Renal cortex interstitium (tissue), 15 donors: ENCODE data around the gene VDR. TPM values are rescaled to one million over a fixed set of nuclear protein-coding genes. Genes with fewer than 3 reads are reported as not detected.

Experiments used
- DNase-seq, 11 donors: peaks; one replicate each; pipeline ENCODE4 v3.0.0-alpha.2; 2013; ENCODE audit warnings: low read depth in 9 of 11, low spot score in 4 of 11; ENCODE audit errors: extremely low read depth in 1 of 11
- long read RNA-seq, 16 experiments: transcript quantifications; one replicate each; lab custom pipeline, GENCODE V29; 2026
- polyA plus RNA-seq, 3 donors: library from polyadenylated mRNA; unstranded; fragments of 120-200 nt; gene quantifications; one replicate each; pipeline ENCODE4 v1.2.1, GENCODE V29; 2013; ENCODE audit not compliant: insufficient read length in 3 of 3

Gene VDR
- 1 to 10 TPM; 3.1 to 4.8 (median 4.7) TPM for polyA plus RNA-seq
- long read RNA-seq, donor 1, result 0 reads
- long read RNA-seq, donor 2, full-length matches to known transcripts, result 1 of 1 reads
- long read RNA-seq, donor 2, partial matches to known transcripts, result 0 of 1 reads
- long read RNA-seq, donor 2, other reads (novel, unspliced or antisense), result 0 of 1 reads
- long read RNA-seq, donor 3, full-length matches to known transcripts, result 2 of 2 reads
- long read RNA-seq, donor 3, partial matches to known transcripts, result 0 of 2 reads
- long read RNA-seq, donor 3, other reads (novel, unspliced or antisense), result 0 of 2 reads
- long read RNA-seq, donor 4, result 0 reads
- long read RNA-seq, donor 5, result 0 reads
- long read RNA-seq, donor 6, result 0 reads
- long read RNA-seq, donor 7, full-length matches to known transcripts, result 1 of 1 reads
- long read RNA-seq, donor 7, partial matches to known transcripts, result 0 of 1 reads
- long read RNA-seq, donor 7, other reads (novel, unspliced or antisense), result 0 of 1 reads
- long read RNA-seq, donor 8, result 0 reads
- long read RNA-seq, donor 9, full-length matches to known transcripts, result 1 of 1 reads
- long read RNA-seq, donor 9, partial matches to known transcripts, result 0 of 1 reads
- long read RNA-seq, donor 9, other reads (novel, unspliced or antisense), result 0 of 1 reads
- long read RNA-seq, donor 10, result 0 reads
- long read RNA-seq, donor 11, full-length matches to known transcripts, result 2 of 2 reads
- long read RNA-seq, donor 11, partial matches to known transcripts, result 0 of 2 reads
- long read RNA-seq, donor 11, other reads (novel, unspliced or antisense), result 0 of 2 reads
- long read RNA-seq, donor 12, result 0 reads
- long read RNA-seq, donor 13, result 0 reads
- long read RNA-seq, donor 14, result 0 reads
- long read RNA-seq, donor 15, result 0 reads
- long read RNA-seq, donor 16, result 0 reads

- peak in 9 of 11 donors; percentile 48 to 73 (median 63) for DNase-seq
These were observed at the start of gene VDR for GRCh38 chr12:47904713-47905709. VDR (minus strand) TSS chr12:47904994; CDS start chr12:47879113, 25,881 bp downstream.

GRCh38 chr12:47954058-47954457, 49.3 kb upstream of the VDR start:
- DNase-seq, result no peak

- no peak for DNase-seq
These were observed 46.2 kb upstream of the VDR start for GRCh38 chr12:47950856-47951468.

DNA sequence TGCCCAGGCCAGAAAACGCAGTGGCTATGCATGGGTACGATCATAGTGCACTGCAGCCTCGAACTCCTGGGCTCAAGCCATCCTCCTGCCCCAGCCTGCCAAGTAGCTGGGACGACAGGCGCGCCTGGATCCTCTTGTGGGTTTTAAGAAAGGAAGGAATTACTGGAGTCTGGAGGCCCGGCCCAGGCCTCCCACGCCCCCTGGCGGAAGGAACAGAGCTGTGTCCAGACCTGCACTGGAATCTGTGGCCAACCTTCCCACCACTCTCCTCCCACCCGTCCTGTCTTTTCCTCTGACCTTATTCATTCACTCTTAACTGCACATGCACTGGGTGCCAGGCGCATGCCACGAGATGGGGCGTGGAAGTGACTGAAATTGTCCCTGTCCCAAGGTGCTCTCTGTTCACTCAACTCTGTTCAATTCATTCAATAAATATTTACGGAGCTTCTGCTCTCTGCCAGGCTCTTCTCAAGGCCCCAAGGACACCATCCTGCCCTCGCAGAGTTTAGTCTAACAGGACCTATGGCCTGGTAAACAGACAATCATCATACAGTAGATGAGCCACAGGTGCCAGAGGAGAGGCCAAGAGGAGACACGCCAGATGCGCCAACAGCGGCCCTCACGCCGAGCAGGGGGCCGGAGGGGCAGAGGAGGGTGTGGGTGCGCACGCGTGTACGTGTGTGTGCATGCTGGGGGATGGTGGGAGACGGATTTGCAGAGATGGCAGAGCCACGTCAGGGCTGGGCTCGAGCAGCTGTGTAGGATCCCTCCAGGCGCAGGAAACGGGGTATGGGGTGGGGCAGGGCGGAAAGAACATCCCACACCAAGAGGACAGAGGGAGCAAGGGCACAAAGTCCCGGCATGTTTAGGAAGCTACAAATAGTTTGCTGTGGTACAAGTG, 44.9 kb upstream of the VDR start:
- peak in 5 of 11 donors; percentile 44 to 71 (median 56) for DNase-seq

- peak in 1 of 11 donors; percentile 52 for DNase-seq
These were observed 42.5 kb upstream of the VDR start for GRCh38 chr12:47947341-47947740.

DNA sequence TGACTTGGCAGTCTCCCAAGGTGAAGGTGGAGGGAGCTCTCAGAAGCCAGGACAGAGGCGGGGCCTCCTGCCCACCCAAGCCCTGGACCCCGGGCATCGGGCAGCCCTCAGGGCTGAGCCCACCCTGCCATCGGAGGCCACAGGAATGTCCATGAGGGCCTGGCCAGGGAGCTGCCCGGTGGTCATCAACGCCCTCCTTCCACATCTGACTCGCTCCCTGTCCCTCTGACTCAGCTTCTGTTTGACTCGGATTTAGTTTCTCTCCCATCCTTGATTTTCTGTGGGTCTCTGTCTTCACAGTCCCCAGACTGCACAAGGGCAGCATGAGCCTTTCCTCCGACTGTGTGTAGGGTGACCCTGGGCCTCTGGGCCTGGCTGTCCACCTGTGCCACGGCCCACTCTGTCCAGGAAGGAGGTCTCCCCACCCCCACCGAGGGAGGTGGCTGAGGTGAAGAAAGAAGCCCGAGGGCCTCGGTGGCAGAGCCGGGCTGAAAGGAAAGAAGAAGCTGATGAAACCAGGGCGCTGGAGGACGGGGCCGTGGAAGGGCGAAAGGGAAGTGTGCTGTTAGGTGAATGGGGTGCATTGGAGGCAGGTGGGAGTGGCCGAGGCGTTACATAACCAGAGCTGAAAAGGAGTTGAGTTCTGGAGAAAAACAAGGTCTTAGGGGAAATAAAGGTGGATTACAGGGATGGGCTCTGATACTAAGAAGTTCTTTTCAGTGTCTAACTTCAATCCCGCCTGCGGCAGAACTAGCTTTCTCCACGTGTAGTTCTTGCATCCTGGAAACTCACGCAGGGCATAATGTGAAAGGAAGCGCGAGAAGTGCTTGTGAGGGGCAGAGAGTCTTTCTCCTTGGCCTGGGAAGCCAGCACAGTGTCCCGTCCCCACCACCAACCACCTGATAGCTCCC, 41.9 kb upstream of the VDR start:
- DNase-seq, result no peak

- DNase-seq, result no peak
These were observed 40.5 kb upstream of the VDR start for GRCh38 chr12:47945341-47945728.

- no peak for DNase-seq
These were observed 40.0 kb upstream of the VDR start for GRCh38 chr12:47944685-47945340.

DNA sequence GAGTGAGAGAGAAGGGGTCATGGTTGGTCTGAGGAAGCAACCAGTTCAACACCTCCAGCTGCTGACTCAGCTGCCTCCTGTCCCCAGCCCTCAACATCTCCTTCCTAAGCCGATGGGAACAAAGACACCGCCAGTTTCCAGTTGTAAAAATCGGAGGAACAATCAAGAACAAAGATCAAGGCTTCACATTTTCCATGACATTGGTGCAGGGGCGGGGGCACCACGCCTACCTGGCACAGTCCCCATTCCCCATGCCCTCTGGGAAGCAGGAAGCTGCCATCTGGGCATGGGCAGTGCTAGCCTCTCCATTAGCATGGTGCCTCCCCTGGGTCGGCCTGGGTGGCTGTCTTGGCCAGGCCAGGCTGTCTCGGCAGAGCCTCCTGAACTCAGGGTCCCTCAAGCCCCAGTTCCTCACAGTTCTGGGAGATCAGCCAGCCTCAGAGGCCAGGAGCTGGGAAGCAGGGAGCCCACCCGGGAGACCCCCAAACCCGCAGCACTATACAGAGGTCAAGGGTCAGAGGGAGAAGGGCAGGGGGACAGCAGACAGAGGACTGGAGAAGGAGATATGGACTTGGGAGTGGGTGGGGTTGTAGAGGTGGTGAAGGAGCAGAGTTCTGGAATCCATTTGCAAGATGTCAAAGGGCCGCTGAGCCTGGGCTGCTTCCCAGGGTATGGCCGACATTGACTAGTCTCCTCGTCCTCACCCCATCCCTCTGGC, 39.0 kb upstream of the VDR start:
- DNase-seq, result no peak

- no peak for DNase-seq
These were observed 37.9 kb upstream of the VDR start for GRCh38 chr12:47942614-47943225.

- DNase-seq, result peak in 5 of 11 donors; percentile 44 to 63 (median 54)
These were observed 37.2 kb upstream of the VDR start for GRCh38 chr12:47941871-47942613.

- DNase-seq, result no peak
These were observed 36.6 kb upstream of the VDR start for GRCh38 chr12:47941475-47941780.

DNA sequence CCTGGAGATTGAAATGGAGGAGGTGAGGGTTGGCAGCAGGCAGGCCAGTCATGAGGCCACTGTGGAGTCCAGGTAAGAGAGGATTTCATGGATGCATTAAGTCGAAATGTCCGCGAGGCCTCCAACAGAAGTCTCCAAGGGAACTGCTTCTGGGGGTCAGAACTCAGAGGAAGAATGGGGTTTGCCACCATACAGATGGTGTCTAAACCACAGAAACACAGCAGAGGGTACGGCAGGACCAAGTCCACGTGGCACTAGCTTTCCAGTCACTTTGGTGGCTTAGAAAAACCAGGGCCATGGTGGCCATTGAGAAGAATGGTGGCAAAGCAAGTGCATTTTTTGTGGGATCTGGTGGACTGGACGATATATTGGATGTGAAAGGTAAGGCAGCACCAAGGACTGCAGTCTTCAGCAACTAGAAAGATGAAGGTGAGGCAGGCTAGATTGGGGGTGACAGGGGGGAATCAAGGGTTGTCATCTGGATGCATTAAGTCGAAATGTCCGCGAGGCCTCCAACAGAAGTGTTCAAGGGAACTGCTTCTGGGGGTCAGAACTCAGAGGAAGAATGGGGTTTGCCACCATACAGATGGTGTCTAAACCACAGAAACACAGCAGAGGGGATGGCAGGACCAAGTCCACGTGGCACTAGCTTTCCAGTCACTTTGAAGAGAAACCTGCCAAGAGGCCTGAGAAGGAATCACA, 36.1 kb upstream of the VDR start:
- no peak for DNase-seq
